ENCODE measurements around the gene RHEX. TPM values are rescaled to one million over a fixed set of nuclear protein-coding genes. Genes with fewer than 3 reads are reported as not detected.

RHEX gene
- total RNA-seq, 2 donors from 2014 or later = 0.86 TPM; not detected in 1

GRCh38 chr1:206074839-206075238 lies 21.9 kb downstream of the RHEX start:
- ATAC-seq (peak in 1 of 2 donors; percentile 51), DNase-seq (ENCODE audit: low spot score) (no peak)
- Mint-ChIP-seq H3K27ac (no peak overlapping the region), H3K4me1 (ENCODE audit: low read depth in 2 of 2) (peaks cover 0 to 2% of the 10 kb centered on the region in 2 donors), H3K9me3 (no peaks in the 10 kb centered on the region), H3K27me3 (peaks cover 8 to 23% of the 10 kb centered on the region in 2 donors), H3K36me3 (no peaks in the 10 kb centered on the region), H3K4me3 (no peak overlapping the region)

GRCh38 chr1:206075786-206076755 lies 23.1 kb downstream of the RHEX start:
- H3K27me3 Mint-ChIP-seq = peaks cover 6 to 23% of the 10 kb centered on the region in 2 donors
- ATAC-seq (no peak), DNase-seq (ENCODE audit: low spot score) (no peak)
- no peaks in the 10 kb centered on the region for H3K9me3 Mint-ChIP-seq
- H3K36me3 Mint-ChIP-seq = no peaks in the 10 kb centered on the region
- no peak overlapping the region for H3K4me3 Mint-ChIP-seq
- H3K27ac Mint-ChIP-seq = no peak overlapping the region
- peaks cover 0 to 6% of the 10 kb centered on the region in 2 donors for H3K4me1 Mint-ChIP-seq (ENCODE audit: low read depth in 2 of 2)

- no peak overlapping the region for H3K4me3 Mint-ChIP-seq
- H3K27me3 Mint-ChIP-seq = peaks cover 8 to 17% of the 10 kb centered on the region in 2 donors
- ATAC-seq = no peak
- H3K9me3 Mint-ChIP-seq = no peaks in the 10 kb centered on the region
- peaks cover 0 to 6% of the 10 kb centered on the region in 2 donors for H3K4me1 Mint-ChIP-seq (ENCODE audit: low read depth in 2 of 2)
- no peaks in the 10 kb centered on the region for H3K36me3 Mint-ChIP-seq
- no peak overlapping the region for H3K27ac Mint-ChIP-seq
- no peak for DNase-seq (ENCODE audit: low spot score)
These were observed 26.2 kb downstream of the RHEX start for GRCh38 chr1:206079135-206079534.

GRCh38 chr1:206080026-206080820 lies 27.2 kb downstream of the RHEX start:
- no peak overlapping the region for H3K27ac Mint-ChIP-seq
- no peak overlapping the region for H3K4me3 Mint-ChIP-seq
- peak in 1 of 2 donors; percentile 50 for ATAC-seq
- peaks cover 10% of the 10 kb centered on the region in 2 donors for H3K27me3 Mint-ChIP-seq
- H3K9me3 Mint-ChIP-seq = no peaks in the 10 kb centered on the region
- peaks cover 0 to 6% of the 10 kb centered on the region in 2 donors for H3K4me1 Mint-ChIP-seq (ENCODE audit: low read depth in 2 of 2)
- no peaks in the 10 kb centered on the region for H3K36me3 Mint-ChIP-seq
- DNase-seq (ENCODE audit: low spot score) = no peak

GRCh38 chr1:206081856-206082255 lies 28.9 kb downstream of the RHEX start:
- ATAC-seq = no peak
- Mint-ChIP-seq H3K4me3 (no peak overlapping the region), H3K27ac (no peak overlapping the region), H3K36me3 (no peaks in the 10 kb centered on the region), H3K27me3 (peaks cover 2 to 10% of the 10 kb centered on the region in 2 donors), H3K4me1 (ENCODE audit: low read depth in 2 of 2) (peaks cover 0 to 6% of the 10 kb centered on the region in 2 donors), H3K9me3 (no peaks in the 10 kb centered on the region)
- no peak for DNase-seq (ENCODE audit: low spot score)

DNA sequence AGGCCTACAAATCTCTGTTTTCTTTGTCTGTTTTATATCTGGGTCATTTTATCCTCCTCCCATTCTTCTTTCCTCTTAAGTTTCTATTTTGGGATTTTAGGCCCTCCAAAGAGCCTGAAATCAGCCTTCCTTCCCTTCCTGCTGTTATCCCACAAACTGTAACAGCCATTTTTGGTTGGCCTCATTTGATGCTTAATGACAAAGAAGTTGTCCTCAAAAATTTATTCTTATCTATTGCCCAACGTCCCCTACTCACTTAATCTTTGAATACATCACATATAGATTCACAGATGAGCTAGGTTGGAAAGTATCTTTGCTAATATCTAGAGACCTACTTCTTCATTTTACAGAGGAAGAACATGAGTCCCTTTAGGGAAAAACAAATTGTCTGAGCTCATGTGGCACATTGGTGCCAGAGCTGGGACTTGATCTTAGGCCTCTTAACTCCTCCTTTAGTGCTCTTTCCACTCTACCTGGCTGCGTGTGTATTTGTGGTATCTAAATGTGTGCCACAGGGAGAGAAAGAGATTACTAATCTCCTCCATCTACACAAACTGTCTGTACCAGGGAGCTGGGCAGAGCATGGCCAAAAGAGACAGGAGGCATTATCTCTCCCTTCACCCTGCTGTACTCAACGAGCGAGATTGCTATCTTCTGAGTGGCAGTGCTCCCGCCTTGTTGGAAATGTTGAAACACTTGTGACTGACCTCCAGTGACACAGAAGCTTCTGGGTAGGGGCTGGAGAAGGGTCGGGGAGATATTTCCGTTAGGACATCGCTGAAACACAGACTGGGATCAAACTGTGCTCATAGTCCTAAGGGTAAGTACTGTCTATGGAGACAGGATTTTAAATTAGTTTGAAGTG lies 30.1 kb downstream of the RHEX start:
- H3K9me3 Mint-ChIP-seq = no peaks in the 10 kb centered on the region
- H3K4me3 Mint-ChIP-seq = no peak overlapping the region
- H3K27ac Mint-ChIP-seq = no peak overlapping the region
- H3K27me3 Mint-ChIP-seq = peaks cover 8 to 12% of the 10 kb centered on the region in 2 donors
- peaks cover 0 to 6% of the 10 kb centered on the region in 2 donors for H3K4me1 Mint-ChIP-seq (ENCODE audit: low read depth in 2 of 2)
- ATAC-seq = no peak
- DNase-seq (ENCODE audit: low spot score) = no peak
- H3K36me3 Mint-ChIP-seq = no peaks in the 10 kb centered on the region

GRCh38 chr1:206083750-206084149 lies 30.8 kb downstream of the RHEX start:
- Mint-ChIP-seq H3K27ac (no peak overlapping the region), H3K9me3 (no peaks in the 10 kb centered on the region), H3K36me3 (no peaks in the 10 kb centered on the region), H3K4me3 (no peak overlapping the region), H3K27me3 (peaks cover 8 to 12% of the 10 kb centered on the region in 2 donors), H3K4me1 (ENCODE audit: low read depth in 2 of 2) (peaks cover 0 to 6% of the 10 kb centered on the region in 2 donors)
- DNase-seq (ENCODE audit: low spot score) = no peak
- no peak for ATAC-seq

DNA sequence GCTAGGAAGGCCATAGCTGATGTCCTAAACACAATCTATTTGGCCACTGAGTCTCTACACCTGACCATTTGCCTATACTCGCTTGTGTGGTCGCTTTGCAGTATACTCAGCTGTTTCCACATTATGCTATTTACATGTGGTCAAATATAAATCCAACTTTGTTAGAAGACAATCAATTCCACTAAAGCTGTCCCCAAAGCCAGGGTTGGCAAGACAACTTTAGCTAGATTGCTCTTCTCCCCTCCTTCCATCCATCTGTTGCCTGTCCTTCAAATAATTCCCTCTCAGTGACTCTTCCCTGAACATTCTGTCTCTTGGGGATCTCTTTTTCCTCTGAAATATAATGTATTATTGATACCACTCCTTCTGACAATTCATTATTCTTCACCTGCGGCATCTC lies 34.1 kb downstream of the RHEX start:
- DNase-seq (ENCODE audit: low spot score) = no peak
- H3K27me3 Mint-ChIP-seq = peaks cover 9 to 16% of the 10 kb centered on the region in 2 donors
- no peaks in the 10 kb centered on the region for H3K36me3 Mint-ChIP-seq

GRCh38 chr1:206089341-206089740 lies 36.4 kb downstream of the RHEX start:
- Mint-ChIP-seq H3K36me3 (no peaks in the 10 kb centered on the region), H3K27ac (no peak overlapping the region), H3K27me3 (peaks cover 7 to 19% of the 10 kb centered on the region in 2 donors), H3K9me3 (no peaks in the 10 kb centered on the region), H3K4me1 (ENCODE audit: low read depth in 2 of 2) (no peaks in the 10 kb centered on the region), H3K4me3 (no peak overlapping the region)
- ATAC-seq (no peak), DNase-seq (ENCODE audit: low spot score) (no peak)

More for the DNA sequence above, 34.1 kb downstream of the RHEX start:
- Mint-ChIP-seq H3K27ac (no peak overlapping the region), H3K4me1 (ENCODE audit: low read depth in 2 of 2) (no peaks in the 10 kb centered on the region), H3K4me3 (peak overlapping the region; percentile 11), H3K9me3 (no peaks in the 10 kb centered on the region)
- ATAC-seq = no peak

GRCh38 chr1:206094024-206094423 lies 41.1 kb downstream of the RHEX start:
- Mint-ChIP-seq H3K27ac (no peak overlapping the region), H3K27me3 (peaks cover 14 to 28% of the 10 kb centered on the region in 2 donors), H3K4me3 (no peak overlapping the region), H3K4me1 (ENCODE audit: low read depth in 2 of 2) (no peaks in the 10 kb centered on the region), H3K9me3 (no peaks in the 10 kb centered on the region), H3K36me3 (no peaks in the 10 kb centered on the region)
- DNase-seq (ENCODE audit: low spot score) (no peak), ATAC-seq (no peak)

DNA sequence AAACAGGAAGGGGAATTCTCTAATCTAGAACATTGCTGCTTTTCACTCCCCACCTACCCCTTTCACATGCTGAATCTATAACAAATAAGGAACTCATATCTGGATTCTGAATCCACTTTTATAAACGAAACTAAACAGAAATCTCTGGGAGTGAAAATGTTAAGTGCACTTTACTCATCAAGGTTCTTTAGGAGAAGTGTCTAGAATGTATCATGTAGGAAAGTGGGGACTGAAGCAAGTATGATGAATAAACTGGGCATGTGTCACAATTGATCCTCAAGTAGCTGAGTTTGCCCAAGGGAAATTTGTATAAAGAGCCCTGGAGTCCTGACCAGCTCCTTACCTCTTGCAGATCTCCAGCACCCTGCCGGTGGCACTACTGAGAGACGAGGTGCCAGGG lies 44.4 kb downstream of the RHEX start:
- no peak for DNase-seq (ENCODE audit: low spot score)
- Mint-ChIP-seq H3K27me3 (peaks cover 34 to 35% of the 10 kb centered on the region in 2 donors), H3K4me3 (no peak overlapping the region), H3K4me1 (ENCODE audit: low read depth in 2 of 2) (no peaks in the 10 kb centered on the region), H3K27ac (no peak overlapping the region), H3K36me3 (no peaks in the 10 kb centered on the region), H3K9me3 (no peaks in the 10 kb centered on the region)
- no peak for ATAC-seq

DNA sequence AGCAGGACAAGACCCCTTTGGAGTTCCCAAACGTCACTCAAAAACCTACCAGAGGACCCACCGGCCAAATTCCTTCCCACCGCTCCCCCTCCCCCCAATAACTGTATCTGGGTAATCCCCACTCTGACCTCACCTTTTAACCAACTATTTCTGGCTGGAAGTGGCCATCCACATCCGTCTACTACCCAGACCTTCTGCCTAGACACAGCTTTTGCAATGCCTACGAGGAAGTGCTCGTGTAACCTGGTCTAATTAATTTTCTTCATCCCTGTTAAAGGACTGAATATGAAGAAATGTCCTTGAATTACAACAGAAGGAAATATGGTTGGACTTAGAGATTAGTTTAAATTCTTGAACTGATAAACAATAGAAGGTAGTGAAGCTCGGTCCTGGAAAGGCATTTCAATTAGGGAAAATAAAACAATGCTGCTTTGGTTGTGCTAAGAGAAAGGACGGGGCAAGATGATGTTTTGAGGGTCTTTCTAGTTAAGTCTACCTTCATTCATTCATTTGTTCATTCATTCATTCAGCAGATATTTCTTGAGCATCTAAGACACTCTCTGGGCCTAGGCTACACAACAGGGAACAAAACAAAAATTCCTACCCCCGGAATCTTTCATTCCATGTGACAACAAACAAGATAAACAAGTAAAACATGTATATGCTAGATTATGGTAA lies 45.4 kb downstream of the RHEX start:
- peaks cover 34 to 38% of the 10 kb centered on the region in 2 donors for H3K27me3 Mint-ChIP-seq
- peak overlapping the region in 1 of 2 donors; percentile 43 for H3K27ac Mint-ChIP-seq
- H3K9me3 Mint-ChIP-seq = no peaks in the 10 kb centered on the region
- DNase-seq (ENCODE audit: low spot score) = no peak
- H3K4me3 Mint-ChIP-seq = no peak overlapping the region
- no peaks in the 10 kb centered on the region for H3K4me1 Mint-ChIP-seq (ENCODE audit: low read depth in 2 of 2)
- no peak for ATAC-seq
- no peaks in the 10 kb centered on the region for H3K36me3 Mint-ChIP-seq
